ENCODE measurements around the gene CWC27. TPM values are rescaled to one million over a fixed set of nuclear protein-coding genes. Genes with fewer than 3 reads are reported as not detected.

Gene CWC27
- total and polyA plus RNA-seq, 2 of the 13 experiments (the other 11 are each of a cell fraction or from before 2014, with no cell fraction given) = 21.1 to 25.7 TPM

DNA sequence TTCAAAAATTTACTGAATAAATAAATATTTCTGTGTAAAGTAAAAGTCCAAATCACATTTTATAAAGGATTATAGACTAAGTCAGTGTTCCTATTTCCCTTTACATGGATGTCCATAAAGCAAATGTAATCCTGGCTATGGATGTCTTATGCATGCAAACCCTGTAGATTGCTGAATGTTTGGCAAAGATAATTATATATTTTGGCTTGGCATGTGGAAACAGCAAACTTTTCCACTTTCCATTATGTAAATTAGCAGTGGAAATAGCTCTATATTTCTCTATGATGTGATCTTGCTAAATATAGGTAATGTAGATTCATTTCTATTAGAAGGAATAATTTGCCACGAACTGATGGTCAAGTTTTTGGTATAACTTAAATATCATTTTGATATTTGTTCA is 66.5 kb downstream of the CWC27 start:
- Histone ChIP-seq H3K27me3 (ENCODE audit: control insufficient read depth in 1 of 2, insufficient read depth in 2 of 2, low read length in 2 of 2) (no peaks in the 10 kb centered on the region), H3K36me3 (replicated peaks in 1 of 2; ENCODE audit: control insufficient read depth in 1 of 2, insufficient read depth in 2 of 2, low read length in 2 of 2) (no peaks in the 10 kb centered on the region), H3K4me1 (ENCODE audit: insufficient read depth, low read length) (peaks cover 7% of the 10 kb centered on the region; the same call in 1 of the 2 replicates), H3K4me3 (replicated peaks in 1 of 3; ENCODE audit: insufficient read depth in 1 of 3, low read depth in 2 of 3, low read length in 3 of 3) (no peak overlapping the region), H4K20me1 (ENCODE audit: insufficient read depth, low read length) (no peaks in the 10 kb centered on the region), H3K27ac (ENCODE audit: extremely low read length, insufficient read depth, low read length) (no peak overlapping the region), H3K9me3 (ENCODE audit: low read length) (no peaks in the 10 kb centered on the region), H3K4me2 (ENCODE audit: low read depth, low read length) (no peak overlapping the region), H3K79me2 (ENCODE audit: insufficient read depth, low read length) (no peaks in the 10 kb centered on the region), H3K9ac (ENCODE audit: insufficient read depth, low read depth, low read length) (no peak overlapping the region), H2AFZ (ENCODE audit: low read length) (no peak overlapping the region)
- ATAC-seq (no peak), DNase-seq (ENCODE audit: low spot score) (no peak), FAIRE-seq (no peak)
- ChIA-PET POLR2A (no interaction called here), CTCF (ENCODE audit: low intra/inter-chr PET ratio, low total read pairs) (no interaction called here)
- in situ Hi-C loops (cut with HindIII; ENCODE audit: extremely low pct_ligation_motif_present, low pct_unique_long_range_greater_than_20kb) = no loop called here
- TF ChIP-seq, protein P1, sequence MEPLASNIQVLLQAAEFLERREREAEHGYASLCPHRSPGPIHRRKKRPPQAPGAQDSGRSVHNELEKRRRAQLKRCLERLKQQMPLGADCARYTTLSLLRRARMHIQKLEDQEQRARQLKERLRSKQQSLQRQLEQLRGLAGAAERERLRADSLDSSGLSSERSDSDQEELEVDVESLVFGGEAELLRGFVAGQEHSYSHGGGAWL (CRISPR knock-in tag; IDR thresholded peaks at IDR 0.05) = no peak
- TF ChIP-seq MEIS2 (CRISPR knock-in tag; IDR thresholded peaks at IDR 0.05) = no peak
- WGBS (ENCODE audit: low lambda C conversion rate) = 96% methylated on average over 1 of the region's 1 CpG
- BruUV-seq (replicated peaks) = no TSS peak
- intact Hi-C loops (cut with micrococcal nuclease; ENCODE audit: unreplicated experiment) = no loop called here

DNA sequence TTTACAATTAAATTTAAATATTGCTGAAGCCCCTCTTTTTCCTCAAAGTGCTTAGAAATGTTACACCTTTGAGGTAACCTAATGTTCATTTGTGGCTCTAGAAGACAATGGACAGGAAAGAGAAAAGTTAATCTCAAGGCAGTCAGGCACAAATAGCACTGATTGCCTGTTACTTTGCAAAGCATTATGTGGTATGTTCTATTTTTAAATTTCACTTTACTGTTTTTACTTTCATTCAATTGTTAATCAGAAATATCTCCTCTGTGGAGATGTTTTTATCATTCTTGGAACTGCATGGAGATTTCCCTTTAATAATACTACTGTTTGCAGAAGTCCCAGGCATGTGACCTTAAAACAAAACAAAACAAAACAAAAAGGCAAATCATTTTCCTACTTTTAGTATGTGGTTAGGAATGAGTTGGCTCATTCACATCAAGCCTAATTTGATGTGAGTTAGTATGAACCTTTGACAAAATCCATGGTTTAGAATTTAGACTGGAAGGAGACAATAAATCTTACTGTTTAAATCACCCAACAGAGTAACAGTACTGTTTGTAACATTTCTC is 67.5 kb downstream of the CWC27 start:
- Histone ChIP-seq H3K9me3 (ENCODE audit: low read length) (no peaks in the 10 kb centered on the region), H3K4me3 (replicated peaks in 1 of 3; ENCODE audit: insufficient read depth in 1 of 3, low read depth in 2 of 3, low read length in 3 of 3) (no peak overlapping the region), H4K20me1 (ENCODE audit: insufficient read depth, low read length) (no peaks in the 10 kb centered on the region), H3K9ac (ENCODE audit: insufficient read depth, low read depth, low read length) (no peak overlapping the region), H3K27ac (ENCODE audit: extremely low read length, insufficient read depth, low read length) (no peak overlapping the region), H3K4me1 (ENCODE audit: insufficient read depth, low read length) (peaks cover 7% of the 10 kb centered on the region; the same call in 1 of the 2 replicates), H3K4me2 (ENCODE audit: low read depth, low read length) (no peak overlapping the region), H3K79me2 (ENCODE audit: insufficient read depth, low read length) (no peaks in the 10 kb centered on the region), H3K36me3 (replicated peaks in 1 of 2; ENCODE audit: control insufficient read depth in 1 of 2, insufficient read depth in 2 of 2, low read length in 2 of 2) (no peaks in the 10 kb centered on the region), H2AFZ (ENCODE audit: low read length) (no peak overlapping the region), H3K27me3 (ENCODE audit: control insufficient read depth in 1 of 2, insufficient read depth in 2 of 2, low read length in 2 of 2) (no peaks in the 10 kb centered on the region)
- DNase-seq (ENCODE audit: low spot score) (no peak), ATAC-seq (no peak), FAIRE-seq (no peak)
- POLR2A ChIA-PET = no interaction called here
- TF ChIP-seq SP5 (CRISPR knock-in tag; IDR thresholded peaks at IDR 0.05; ENCODE audit: borderline replicate concordance, low read depth) (no peak), ZNF552 (CRISPR knock-in tag; IDR thresholded peaks at IDR 0.05; ENCODE audit: borderline replicate concordance) (no peak), ZNF670 (CRISPR knock-in tag; IDR thresholded peaks at IDR 0.05; ENCODE audit: borderline replicate concordance) (no peak)
- intact Hi-C loops (cut with micrococcal nuclease; ENCODE audit: unreplicated experiment) = no loop called here
- in situ Hi-C loops (cut with HindIII; ENCODE audit: extremely low pct_ligation_motif_present, low pct_unique_long_range_greater_than_20kb) = no loop called here
- CTCF ChIA-PET (ENCODE audit: low intra/inter-chr PET ratio, low total read pairs) = no interaction called here
- BruUV-seq (replicated peaks) = no TSS peak
